K562 (cell line): ENCODE results near the gene MAP3K14. TPM values are rescaled to one million over a fixed set of nuclear protein-coding genes. Genes with fewer than 3 reads are reported as not detected.

Source experiments
- BRF2 ChIP-seq: IDR thresholded peaks from 3 replicates; pipeline ENCODE4 v1.6.1; 2011; ENCODE audit warnings: borderline replicate concordance, mild to moderate bottlenecking; ENCODE audit not compliant: insufficient read length, insufficient read depth
- CBFA2T2 ChIP-seq: fragments of 450-650 bp; conservative IDR thresholded peaks from 2 replicates; pipeline ENCODE4 v1.6.1; 2017; ENCODE audit warnings: mild to moderate bottlenecking
- PRDM10 ChIP-seq: fragments of 450-650 bp; IDR thresholded peaks from 2 replicates; pipeline ENCODE4 v1.6.1; 2018; ENCODE audit not compliant: partially characterized antibody
- TOE1 ChIP-seq, 2 experiments: fragments of 450-650 bp in 1 of 2; sonication (generic) in 1 of 2; formaldehyde crosslinking in 1 of 2; IDR thresholded peaks; 2 replicates each; pipeline versions ENCODE4 v1.7.1 to v1.8.0; 2016 to 2022; ENCODE audit warnings: borderline replicate concordance in 2 of 2, mild to moderate bottlenecking in 2 of 2, antibody characterized with exemption in 1 of 2, inconsistent platforms in 1 of 2, low read depth in 1 of 2, missing genetic modification reagents in 1 of 2, moderate library complexity in 1 of 2
- ZBTB2 ChIP-seq: fragments of 450-650 bp; IDR thresholded peaks from 2 replicates; pipeline ENCODE4 v1.6.1; 2016; ENCODE audit warnings: antibody characterized with exemption
- ZBTB33 ChIP-seq: sonication (generic); formaldehyde crosslinking; IDR thresholded peaks from 2 replicates; pipeline ENCODE4 v1.8.1; 2023; ENCODE audit warnings: mild to moderate bottlenecking, missing genetic modification reagents
- ZNF134 ChIP-seq: fragments of 250-450 bp; sonication (Bioruptor Pico); conservative IDR thresholded peaks from 2 replicates; pipeline ENCODE4 v1.4.0; 2020
- ZNF224 ChIP-seq: sonication (generic); formaldehyde crosslinking; IDR thresholded peaks from 2 replicates; pipeline ENCODE4 v1.8.0; 2022; ENCODE audit warnings: mild to moderate bottlenecking, missing genetic modification reagents
- ZNF586 ChIP-seq: fragments of 450-650 bp; formaldehyde crosslinking; conservative IDR thresholded peaks from 2 replicates; pipeline ENCODE4 v1.4.0; 2020; ENCODE audit warnings: mild to moderate bottlenecking, moderate library complexity
- ZNF592 ChIP-seq: fragments of 450-650 bp; IDR thresholded peaks from 2 replicates; pipeline ENCODE4 v1.6.1; 2017; ENCODE audit warnings: antibody characterized with exemption, mild to moderate bottlenecking
- polyA plus RNA-seq, 8 experiments: library from polyadenylated mRNA; depleted of rRNA in 4 of 8; stranded (reverse) in 5 of 8; unstranded in 3 of 8; fragments of >200 nt; fragmentation: Nextera tagmentation in 2 of 8; fragmentation: Illumina TruSeq in 1 of 8; extraction: Ambion mirVana in 2 of 8; extraction: Trizol in 1 of 8; gene quantifications; 2 replicates each; pipeline versions ENCODE4 v1.2.1 to v1.2.3, GENCODE V29; 2011 to 2014; ENCODE audit warnings: inconsistent platforms in 1 of 8, missing spikeins in 1 of 8
- total RNA-seq, 7 experiments: library from RNA; depleted of rRNA in 6 of 7; stranded (reverse); fragments of >200 nt in 6 of 7; fragmentation: Illumina TruSeq in 2 of 7; extraction: Trizol in 2 of 7; gene quantifications; 2 replicates each; pipeline versions ENCODE4 v1.2.1 to v1.2.3, GENCODE V29; 2011 to 2021; ENCODE audit warnings: low replicate concordance in 1 of 7

The MAP3K14 gene
- total and polyA plus RNA-seq, 9 of the 15 experiments (the other 6 are each of a cell fraction or from before 2014, with no cell fraction given) = 0.45 to 8.7 (median 3.2) TPM

GRCh38 chr17:45261577-45262515 is 55.0 kb downstream of the MAP3K14 start, which contains the start of gene SPATA32 (continued):
- TF ChIP-seq PRDM10 (no peak), ZNF134 (CRISPR knock-in tag) (no peak), ZBTB2 (no peak), BRF2 (no peak), CBFA2T2 (no peak), ZBTB33 (CRISPR knock-in tag) (peak; percentile 72), ZNF592 (no peak), ZNF224 (CRISPR knock-in tag) (no peak), TOE1 (IDR thresholded peaks at IDR 0.05; ENCODE audit: borderline replicate concordance) (no peak), TOE1 (CRISPR knock-in tag; IDR thresholded peaks at IDR 0.05; ENCODE audit: borderline replicate concordance, low read depth) (no peak), ZNF586 (CRISPR knock-in tag) (no peak)
